ENCODE results near the gene PRPF39.

DNA sequence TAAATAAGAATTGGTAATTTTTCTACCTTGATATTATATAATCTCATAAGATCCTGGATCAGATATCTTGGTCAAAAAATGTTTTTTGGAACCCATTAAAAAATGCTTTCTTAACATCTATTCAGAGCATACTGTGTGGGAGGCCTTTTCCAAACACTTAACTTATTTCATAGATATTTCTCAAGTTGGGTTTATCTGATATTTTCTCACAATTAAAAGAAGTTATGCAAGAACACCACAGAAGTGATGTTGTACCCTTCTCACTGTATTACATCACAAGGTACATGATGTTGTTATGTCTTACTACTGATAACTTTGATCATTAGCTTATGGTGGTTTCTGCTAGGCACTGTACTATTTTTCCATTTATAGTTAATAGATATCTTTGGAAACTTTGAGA lies 23.4 kb upstream of the PRPF39 start:
- no peak for TF ChIP-seq SMC3 (IDR thresholded peaks at IDR 0.05; ENCODE audit: low read depth, low read length)
- no peak for TF ChIP-seq RXRA (IDR thresholded peaks at IDR 0.05; ENCODE audit: borderline replicate concordance, low read depth)
- TF ChIP-seq, protein P1, sequence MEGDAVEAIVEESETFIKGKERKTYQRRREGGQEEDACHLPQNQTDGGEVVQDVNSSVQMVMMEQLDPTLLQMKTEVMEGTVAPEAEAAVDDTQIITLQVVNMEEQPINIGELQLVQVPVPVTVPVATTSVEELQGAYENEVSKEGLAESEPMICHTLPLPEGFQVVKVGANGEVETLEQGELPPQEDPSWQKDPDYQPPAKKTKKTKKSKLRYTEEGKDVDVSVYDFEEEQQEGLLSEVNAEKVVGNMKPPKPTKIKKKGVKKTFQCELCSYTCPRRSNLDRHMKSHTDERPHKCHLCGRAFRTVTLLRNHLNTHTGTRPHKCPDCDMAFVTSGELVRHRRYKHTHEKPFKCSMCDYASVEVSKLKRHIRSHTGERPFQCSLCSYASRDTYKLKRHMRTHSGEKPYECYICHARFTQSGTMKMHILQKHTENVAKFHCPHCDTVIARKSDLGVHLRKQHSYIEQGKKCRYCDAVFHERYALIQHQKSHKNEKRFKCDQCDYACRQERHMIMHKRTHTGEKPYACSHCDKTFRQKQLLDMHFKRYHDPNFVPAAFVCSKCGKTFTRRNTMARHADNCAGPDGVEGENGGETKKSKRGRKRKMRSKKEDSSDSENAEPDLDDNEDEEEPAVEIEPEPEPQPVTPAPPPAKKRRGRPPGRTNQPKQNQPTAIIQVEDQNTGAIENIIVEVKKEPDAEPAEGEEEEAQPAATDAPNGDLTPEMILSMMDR (IDR thresholded peaks at IDR 0.05): no peak
- TF ChIP-seq YY1 (IDR thresholded peaks at IDR 0.05; ENCODE audit: low read depth): no peak
- TF ChIP-seq, protein P2, sequence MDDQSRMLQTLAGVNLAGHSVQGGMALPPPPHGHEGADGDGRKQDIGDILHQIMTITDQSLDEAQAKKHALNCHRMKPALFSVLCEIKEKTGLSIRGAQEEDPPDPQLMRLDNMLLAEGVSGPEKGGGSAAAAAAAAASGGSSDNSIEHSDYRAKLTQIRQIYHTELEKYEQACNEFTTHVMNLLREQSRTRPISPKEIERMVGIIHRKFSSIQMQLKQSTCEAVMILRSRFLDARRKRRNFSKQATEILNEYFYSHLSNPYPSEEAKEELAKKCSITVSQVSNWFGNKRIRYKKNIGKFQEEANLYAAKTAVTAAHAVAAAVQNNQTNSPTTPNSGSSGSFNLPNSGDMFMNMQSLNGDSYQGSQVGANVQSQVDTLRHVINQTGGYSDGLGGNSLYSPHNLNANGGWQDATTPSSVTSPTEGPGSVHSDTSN (IDR thresholded peaks at IDR 0.05): no peak
- TF ChIP-seq POLR2AphosphoS5 (IDR thresholded peaks at IDR 0.05; ENCODE audit: low read depth, low read length): no peak
- TF ChIP-seq, protein P3, sequence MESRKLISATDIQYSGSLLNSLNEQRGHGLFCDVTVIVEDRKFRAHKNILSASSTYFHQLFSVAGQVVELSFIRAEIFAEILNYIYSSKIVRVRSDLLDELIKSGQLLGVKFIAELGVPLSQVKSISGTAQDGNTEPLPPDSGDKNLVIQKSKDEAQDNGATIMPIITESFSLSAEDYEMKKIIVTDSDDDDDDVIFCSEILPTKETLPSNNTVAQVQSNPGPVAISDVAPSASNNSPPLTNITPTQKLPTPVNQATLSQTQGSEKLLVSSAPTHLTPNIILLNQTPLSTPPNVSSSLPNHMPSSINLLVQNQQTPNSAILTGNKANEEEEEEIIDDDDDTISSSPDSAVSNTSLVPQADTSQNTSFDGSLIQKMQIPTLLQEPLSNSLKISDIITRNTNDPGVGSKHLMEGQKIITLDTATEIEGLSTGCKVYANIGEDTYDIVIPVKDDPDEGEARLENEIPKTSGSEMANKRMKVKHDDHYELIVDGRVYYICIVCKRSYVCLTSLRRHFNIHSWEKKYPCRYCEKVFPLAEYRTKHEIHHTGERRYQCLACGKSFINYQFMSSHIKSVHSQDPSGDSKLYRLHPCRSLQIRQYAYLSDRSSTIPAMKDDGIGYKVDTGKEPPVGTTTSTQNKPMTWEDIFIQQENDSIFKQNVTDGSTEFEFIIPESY (IDR thresholded peaks at IDR 0.05; ENCODE audit: borderline replicate concordance, low read depth): no peak
- no peak for TF ChIP-seq CHD2 (IDR thresholded peaks at IDR 0.05; ENCODE audit: low read length, partially characterized antibody)
- no peak for TF ChIP-seq EZH2phosphoT487 (IDR thresholded peaks at IDR 0.05; ENCODE audit: borderline replicate concordance, low read depth)
- no peak for TF ChIP-seq NRF1 (IDR thresholded peaks at IDR 0.05; ENCODE audit: low read depth, low read length)
- no peak for TF ChIP-seq GABPA (IDR thresholded peaks at IDR 0.05; ENCODE audit: low read depth)
- no peak for TF ChIP-seq MEF2A (IDR thresholded peaks at IDR 0.05; ENCODE audit: borderline replicate concordance, low read depth)
- TF ChIP-seq TAF1 (IDR thresholded peaks at IDR 0.05; ENCODE audit: borderline replicate concordance, low read depth, low read length): no peak
- TF ChIP-seq, protein P4, sequence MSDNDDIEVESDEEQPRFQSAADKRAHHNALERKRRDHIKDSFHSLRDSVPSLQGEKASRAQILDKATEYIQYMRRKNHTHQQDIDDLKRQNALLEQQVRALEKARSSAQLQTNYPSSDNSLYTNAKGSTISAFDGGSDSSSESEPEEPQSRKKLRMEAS (IDR thresholded peaks at IDR 0.05; ENCODE audit: low read depth): no peak
